ENCODE data around the gene SINHCAF.

The SINHCAF gene

GRCh38 chr12:31265722-31266121 is 60.2 kb downstream of the SINHCAF start:
- Histone ChIP-seq H3K9me2 (replicated peaks; ENCODE audit: control insufficient read depth, low read length) (no peaks in the 10 kb centered on the region), H3K4me1 (ENCODE audit: control insufficient read depth, low read length) (no peaks in the 10 kb centered on the region), H3K9me3 (ENCODE audit: control insufficient read depth, insufficient read depth, low read length) (no peaks in the 10 kb centered on the region), H3K36me3 (ENCODE audit: control insufficient read depth, low read length) (no peaks in the 10 kb centered on the region), H3K27me3 (ENCODE audit: control insufficient read depth, low read length) (no peaks in the 10 kb centered on the region), H3K27ac (ENCODE audit: low read depth, low read length) (no peak overlapping the region), H3K79me2 (ENCODE audit: control insufficient read depth, low read length) (no peaks in the 10 kb centered on the region), H3F3A (ENCODE audit: control insufficient read depth, insufficient read depth) (no peaks in the 10 kb centered on the region), H3K4me3 (ENCODE audit: low read length) (no peak overlapping the region), H4K20me1 (ENCODE audit: control insufficient read depth, insufficient read depth, low read depth, low read length) (no peaks in the 10 kb centered on the region), H3K4me2 (ENCODE audit: low read length) (no peak overlapping the region)
- TF ChIP-seq, protein P1, sequence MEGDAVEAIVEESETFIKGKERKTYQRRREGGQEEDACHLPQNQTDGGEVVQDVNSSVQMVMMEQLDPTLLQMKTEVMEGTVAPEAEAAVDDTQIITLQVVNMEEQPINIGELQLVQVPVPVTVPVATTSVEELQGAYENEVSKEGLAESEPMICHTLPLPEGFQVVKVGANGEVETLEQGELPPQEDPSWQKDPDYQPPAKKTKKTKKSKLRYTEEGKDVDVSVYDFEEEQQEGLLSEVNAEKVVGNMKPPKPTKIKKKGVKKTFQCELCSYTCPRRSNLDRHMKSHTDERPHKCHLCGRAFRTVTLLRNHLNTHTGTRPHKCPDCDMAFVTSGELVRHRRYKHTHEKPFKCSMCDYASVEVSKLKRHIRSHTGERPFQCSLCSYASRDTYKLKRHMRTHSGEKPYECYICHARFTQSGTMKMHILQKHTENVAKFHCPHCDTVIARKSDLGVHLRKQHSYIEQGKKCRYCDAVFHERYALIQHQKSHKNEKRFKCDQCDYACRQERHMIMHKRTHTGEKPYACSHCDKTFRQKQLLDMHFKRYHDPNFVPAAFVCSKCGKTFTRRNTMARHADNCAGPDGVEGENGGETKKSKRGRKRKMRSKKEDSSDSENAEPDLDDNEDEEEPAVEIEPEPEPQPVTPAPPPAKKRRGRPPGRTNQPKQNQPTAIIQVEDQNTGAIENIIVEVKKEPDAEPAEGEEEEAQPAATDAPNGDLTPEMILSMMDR (IDR thresholded peaks at IDR 0.05; ENCODE audit: low read depth, low read length, poor library complexity, severe bottlenecking): no peak
- TF ChIP-seq EZH2phosphoT487 (IDR thresholded peaks at IDR 0.05; ENCODE audit: borderline replicate concordance, low read length): no peak

DNA sequence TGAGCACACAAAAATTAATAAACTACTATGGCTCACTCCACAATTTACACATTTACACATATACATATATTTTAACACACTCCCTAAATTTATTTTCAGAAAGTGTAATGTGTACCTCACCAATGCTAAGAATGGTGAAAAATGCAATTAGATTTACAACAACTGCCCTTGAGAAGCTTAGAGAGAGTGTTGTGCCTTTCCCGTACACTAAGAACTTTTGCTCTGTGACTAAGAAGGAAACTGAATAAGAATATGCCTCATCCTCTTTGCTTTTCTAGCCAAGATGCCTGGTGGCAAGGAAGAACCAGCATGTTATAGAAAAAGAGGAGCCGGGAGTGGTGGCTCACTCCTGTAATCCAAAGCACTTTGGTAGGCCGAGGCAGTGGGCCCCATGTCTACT is 62.3 kb downstream of the SINHCAF start:
- no peaks in the 10 kb centered on the region for H3K36me3 ChIP-seq (ENCODE audit: control insufficient read depth, low read length)
- no peak overlapping the region for H3K4me3 ChIP-seq (ENCODE audit: low read length)
- H3K4me1 ChIP-seq (ENCODE audit: control insufficient read depth, low read length): no peaks in the 10 kb centered on the region
- no peaks in the 10 kb centered on the region for H3K9me3 ChIP-seq (ENCODE audit: control insufficient read depth, insufficient read depth, low read length)
- no peak overlapping the region for H3K27ac ChIP-seq (ENCODE audit: low read depth, low read length)
- H3F3A ChIP-seq (ENCODE audit: control insufficient read depth, insufficient read depth): no peaks in the 10 kb centered on the region
- H3K4me2 ChIP-seq (ENCODE audit: low read length): no peak overlapping the region
- no peaks in the 10 kb centered on the region for H4K20me1 ChIP-seq (ENCODE audit: control insufficient read depth, insufficient read depth, low read depth, low read length)
- no peaks in the 10 kb centered on the region for H3K79me2 ChIP-seq (ENCODE audit: control insufficient read depth, low read length)
- H3K9me2 ChIP-seq (replicated peaks; ENCODE audit: control insufficient read depth, low read length): no peaks in the 10 kb centered on the region
- TF ChIP-seq, protein P1 (IDR thresholded peaks at IDR 0.05; ENCODE audit: low read depth, low read length, poor library complexity, severe bottlenecking): no peak
- TF ChIP-seq EZH2phosphoT487 (IDR thresholded peaks at IDR 0.05; ENCODE audit: borderline replicate concordance, low read length): no peak
- no peaks in the 10 kb centered on the region for H3K27me3 ChIP-seq (ENCODE audit: control insufficient read depth, low read length)

GRCh38 chr12:31261744-31262143 is 64.2 kb downstream of the SINHCAF start:
- Histone ChIP-seq H3F3A (ENCODE audit: control insufficient read depth, insufficient read depth) (no peaks in the 10 kb centered on the region), H3K79me2 (ENCODE audit: control insufficient read depth, low read length) (no peaks in the 10 kb centered on the region), H3K4me2 (ENCODE audit: low read length) (no peak overlapping the region), H3K27me3 (ENCODE audit: control insufficient read depth, low read length) (no peaks in the 10 kb centered on the region), H4K20me1 (ENCODE audit: control insufficient read depth, insufficient read depth, low read depth, low read length) (no peaks in the 10 kb centered on the region), H3K4me3 (ENCODE audit: low read length) (no peak overlapping the region), H3K9me3 (ENCODE audit: control insufficient read depth, insufficient read depth, low read length) (no peaks in the 10 kb centered on the region), H3K27ac (ENCODE audit: low read depth, low read length) (no peak overlapping the region), H3K9me2 (replicated peaks; ENCODE audit: control insufficient read depth, low read length) (no peaks in the 10 kb centered on the region), H3K4me1 (ENCODE audit: control insufficient read depth, low read length) (no peaks in the 10 kb centered on the region), H3K36me3 (ENCODE audit: control insufficient read depth, low read length) (no peaks in the 10 kb centered on the region)
- TF ChIP-seq, protein P1 (IDR thresholded peaks at IDR 0.05; ENCODE audit: low read depth, low read length, poor library complexity, severe bottlenecking): no peak
- no peak for TF ChIP-seq EZH2phosphoT487 (IDR thresholded peaks at IDR 0.05; ENCODE audit: borderline replicate concordance, low read length)

GRCh38 chr12:31260840-31261239 is 65.1 kb downstream of the SINHCAF start:
- H3K9me3 ChIP-seq (ENCODE audit: control insufficient read depth, insufficient read depth, low read length): no peaks in the 10 kb centered on the region
- TF ChIP-seq EZH2phosphoT487 (IDR thresholded peaks at IDR 0.05; ENCODE audit: borderline replicate concordance, low read length): no peak
- TF ChIP-seq, protein P1 (IDR thresholded peaks at IDR 0.05; ENCODE audit: low read depth, low read length, poor library complexity, severe bottlenecking): no peak
- no peaks in the 10 kb centered on the region for H3F3A ChIP-seq (ENCODE audit: control insufficient read depth, insufficient read depth)
- H3K27ac ChIP-seq (ENCODE audit: low read depth, low read length): no peak overlapping the region
- no peak overlapping the region for H3K4me3 ChIP-seq (ENCODE audit: low read length)
- no peaks in the 10 kb centered on the region for H3K9me2 ChIP-seq (replicated peaks; ENCODE audit: control insufficient read depth, low read length)
- H3K36me3 ChIP-seq (ENCODE audit: control insufficient read depth, low read length): no peaks in the 10 kb centered on the region
- no peaks in the 10 kb centered on the region for H3K27me3 ChIP-seq (ENCODE audit: control insufficient read depth, low read length)
- H3K4me1 ChIP-seq (ENCODE audit: control insufficient read depth, low read length): no peaks in the 10 kb centered on the region
- no peak overlapping the region for H3K4me2 ChIP-seq (ENCODE audit: low read length)
- no peaks in the 10 kb centered on the region for H4K20me1 ChIP-seq (ENCODE audit: control insufficient read depth, insufficient read depth, low read depth, low read length)
- H3K79me2 ChIP-seq (ENCODE audit: control insufficient read depth, low read length): no peaks in the 10 kb centered on the region
